Raji (cell line): Measurements from ENCODE around the gene MAP1B.

Experiments used
- POLR2A ChIP-seq: IDR thresholded peaks from 2 replicates; pipeline ENCODE4 v1.6.1; 2011; ENCODE audit warnings: low read depth, low read length, control low read depth; ENCODE audit not compliant: insufficient read depth

MAP1B gene

DNA sequence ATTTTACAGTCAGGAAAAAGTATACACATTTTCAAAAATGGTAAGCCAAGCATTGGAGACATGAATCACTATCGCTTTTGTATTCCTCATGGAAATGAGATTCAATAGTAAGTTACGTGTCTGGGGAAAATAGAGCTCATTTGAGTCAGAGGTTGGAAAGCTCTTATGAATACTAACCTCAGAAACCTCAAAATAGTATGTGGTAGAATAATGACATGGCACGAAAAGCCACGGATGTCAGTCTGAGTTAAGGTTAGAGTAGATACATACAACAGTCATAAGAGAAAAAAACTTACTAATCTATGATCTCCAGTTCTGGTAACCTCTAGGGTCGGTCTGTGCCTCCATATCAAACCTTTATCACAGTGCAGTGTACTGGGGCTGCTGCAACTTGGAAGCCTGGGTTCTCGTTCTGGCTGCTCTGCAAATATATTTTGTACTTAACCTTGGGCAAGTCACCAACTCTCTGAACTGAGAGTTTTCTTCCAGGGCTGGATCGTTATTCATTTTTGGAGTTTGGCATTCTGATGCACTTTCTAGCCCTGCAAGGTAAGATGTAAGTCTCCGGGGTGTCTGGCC, 31.8 kb downstream of the MAP1B start:
- TF ChIP-seq POLR2A: no peak

DNA sequence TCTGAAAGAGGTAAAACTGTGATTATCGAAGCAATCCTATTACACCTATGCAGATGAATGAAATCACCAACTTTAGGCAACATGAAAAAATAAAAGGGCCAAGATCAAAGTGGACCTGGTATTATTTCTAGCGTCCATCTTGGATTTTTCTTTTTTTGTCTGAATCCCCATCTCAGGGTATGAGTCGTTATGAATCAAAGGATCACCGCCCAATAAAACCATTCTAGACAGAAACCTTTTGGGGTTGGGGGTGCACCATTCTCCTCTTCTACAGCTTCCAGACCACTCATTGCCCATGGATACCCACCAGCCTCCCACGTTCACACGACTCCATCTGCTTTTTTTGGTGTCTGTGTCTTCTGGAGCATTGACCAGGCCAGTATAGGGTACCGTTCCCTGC, 33.4 kb downstream of the MAP1B start:
- TF ChIP-seq POLR2A: no peak

DNA sequence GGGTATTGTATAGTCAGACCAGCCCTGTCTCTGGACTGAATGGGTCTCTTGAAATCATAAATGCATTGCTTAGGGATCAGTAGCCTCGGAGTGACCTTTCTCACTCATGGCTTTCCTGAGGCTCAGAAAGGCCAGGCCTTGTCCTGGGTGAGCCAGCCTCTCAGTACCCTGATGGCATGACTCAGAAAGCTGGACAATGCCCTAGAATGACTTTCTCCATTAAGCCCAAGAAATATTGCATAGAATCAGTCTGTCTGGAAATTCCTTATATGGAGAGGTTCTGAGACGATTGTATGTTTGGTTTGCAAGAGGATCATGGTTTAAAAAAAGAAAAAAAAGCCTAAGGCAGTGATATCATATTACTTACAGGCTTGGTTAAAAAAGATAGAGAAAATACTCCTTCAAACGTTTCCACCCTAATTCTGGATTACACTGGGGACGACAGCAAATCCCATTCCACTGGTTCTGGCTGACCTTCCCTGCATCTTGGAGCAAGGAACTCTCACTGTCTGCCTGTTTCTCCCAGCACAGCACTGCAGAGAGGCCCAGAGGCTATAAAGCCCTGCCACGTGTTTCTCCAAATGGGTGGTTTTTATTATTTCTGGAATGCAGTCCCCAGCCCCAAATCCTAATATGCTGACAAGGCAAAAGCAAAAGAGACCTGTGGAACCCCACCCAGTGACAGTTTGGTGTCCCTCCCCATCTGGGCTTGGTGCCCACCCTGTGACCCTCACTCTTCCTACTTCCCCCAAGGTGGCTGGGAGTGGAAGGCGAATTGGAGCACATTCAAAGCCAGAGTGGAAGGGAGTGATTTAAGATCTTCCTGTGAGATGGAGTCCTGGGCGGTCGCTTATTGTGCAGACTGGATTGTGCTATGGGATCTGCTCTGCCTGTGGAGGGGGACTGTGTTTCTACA, 34.4 kb downstream of the MAP1B start:
- TF ChIP-seq POLR2A: no peak

DNA sequence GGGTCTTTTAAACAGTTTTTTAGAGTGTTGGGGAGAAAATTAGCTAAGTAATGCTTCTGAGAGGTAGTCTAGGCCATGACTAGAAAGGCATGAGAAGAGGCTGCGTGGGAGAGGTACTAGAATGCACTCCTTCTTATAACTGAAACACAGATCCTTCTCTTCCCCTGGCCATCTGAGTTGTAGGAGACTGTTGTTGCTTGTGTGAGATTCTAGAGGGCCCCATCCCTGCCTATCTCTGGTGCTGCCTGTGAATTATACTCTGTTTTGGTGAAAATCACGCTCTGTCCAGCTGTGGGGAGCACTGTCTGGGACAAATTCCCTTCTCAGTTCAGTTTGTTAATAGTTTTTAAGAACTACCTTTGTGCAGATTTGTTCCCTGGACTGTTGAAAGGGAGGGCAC, 37.5 kb downstream of the MAP1B start:
- no peak for TF ChIP-seq POLR2A

DNA sequence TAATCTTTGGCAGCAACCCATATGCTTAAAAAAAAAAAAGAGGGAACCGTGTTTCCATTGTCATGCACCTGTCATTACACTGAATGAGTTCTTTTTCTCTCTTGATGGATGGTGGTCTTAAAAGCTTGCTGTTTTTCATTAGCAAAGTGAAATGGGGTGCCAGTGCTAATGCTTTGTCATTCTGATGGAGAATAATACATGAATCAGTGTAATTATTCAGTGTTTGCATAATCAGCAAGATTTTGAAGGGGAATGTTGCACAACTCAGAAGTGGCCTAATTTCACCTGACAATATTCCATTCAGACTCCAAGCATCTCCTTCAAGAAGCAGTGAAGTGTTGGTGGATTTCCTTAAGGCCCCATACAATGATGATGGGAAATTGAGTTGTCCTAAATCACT, 38.1 kb downstream of the MAP1B start:
- TF ChIP-seq POLR2A: no peak

DNA sequence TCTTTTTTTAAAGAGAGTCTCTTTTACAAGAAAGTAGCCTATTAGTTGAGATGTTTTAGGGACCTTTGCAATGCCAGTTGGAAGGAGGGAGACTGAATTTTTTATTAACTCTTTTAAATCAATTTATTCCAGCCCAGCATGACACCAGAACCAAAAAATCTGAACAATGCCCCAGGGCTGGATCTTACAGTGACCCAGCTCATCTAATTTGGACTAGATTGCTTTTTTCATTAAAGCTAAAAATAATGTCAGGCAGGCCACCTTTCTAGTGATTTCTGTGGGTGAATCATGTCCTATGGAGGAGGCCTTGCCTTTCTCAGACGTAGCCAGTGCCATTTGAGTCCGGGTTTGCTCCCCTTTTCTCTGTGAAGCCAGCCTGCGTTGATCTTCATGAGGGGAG, 38.8 kb downstream of the MAP1B start:
- TF ChIP-seq POLR2A: no peak

DNA sequence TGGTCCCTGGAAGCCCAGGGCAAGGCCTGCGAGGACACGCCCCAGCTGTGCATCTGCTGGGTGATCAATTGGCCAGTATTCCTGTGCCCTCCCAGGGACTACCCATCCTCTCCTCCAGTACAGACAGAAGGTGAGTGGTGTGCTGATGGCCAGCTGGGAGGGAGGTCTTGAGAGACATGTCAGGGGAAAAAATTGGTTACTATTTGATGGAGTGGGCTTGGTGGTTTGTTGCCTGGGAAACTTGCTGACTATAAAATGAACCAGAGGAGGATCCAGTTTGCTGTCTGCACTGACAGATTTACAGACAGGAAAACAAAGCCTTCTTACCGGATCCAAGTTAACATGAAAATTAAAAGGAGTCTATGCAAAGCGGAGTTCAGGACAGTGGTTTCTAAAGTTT, 40.3 kb downstream of the MAP1B start:
- no peak for TF ChIP-seq POLR2A

DNA sequence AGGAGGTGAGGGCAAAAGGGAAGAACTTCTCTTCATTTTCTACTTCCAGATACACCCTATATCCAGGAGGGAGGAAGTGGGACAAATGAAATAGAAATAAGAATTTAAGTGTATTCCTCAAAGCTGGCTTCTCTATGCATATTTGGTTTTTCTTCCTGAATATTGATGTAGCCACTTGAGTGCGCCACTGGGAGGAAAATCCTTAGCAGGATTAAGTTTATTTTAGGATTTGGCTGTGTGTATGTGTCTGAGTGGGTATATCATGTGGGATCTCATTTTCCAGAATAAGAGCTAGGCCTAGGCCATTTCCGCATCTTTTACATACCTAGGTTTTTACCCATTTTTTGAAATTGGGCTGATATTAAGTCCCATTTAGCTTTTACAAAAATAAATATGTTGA, 42.5 kb downstream of the MAP1B start:
- TF ChIP-seq POLR2A: no peak

DNA sequence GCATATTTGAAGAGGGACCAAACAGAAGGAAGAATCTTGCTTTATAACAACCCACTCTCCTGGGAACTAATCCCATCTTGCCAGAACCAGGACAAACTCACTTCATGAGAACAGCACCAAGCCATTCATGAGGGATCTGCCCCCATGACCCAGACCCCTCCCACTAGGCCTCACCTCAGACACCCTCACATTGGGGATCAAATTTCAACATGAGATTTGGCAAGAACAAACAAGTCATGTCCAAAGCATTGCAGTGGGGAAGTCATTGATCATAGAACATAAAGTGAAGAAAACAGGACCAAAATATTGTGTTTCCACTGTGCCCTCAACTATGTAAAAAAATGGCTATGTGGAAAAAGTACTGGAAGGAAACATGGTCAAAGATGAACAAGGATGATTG, 43.9 kb downstream of the MAP1B start:
- TF ChIP-seq POLR2A: no peak

DNA sequence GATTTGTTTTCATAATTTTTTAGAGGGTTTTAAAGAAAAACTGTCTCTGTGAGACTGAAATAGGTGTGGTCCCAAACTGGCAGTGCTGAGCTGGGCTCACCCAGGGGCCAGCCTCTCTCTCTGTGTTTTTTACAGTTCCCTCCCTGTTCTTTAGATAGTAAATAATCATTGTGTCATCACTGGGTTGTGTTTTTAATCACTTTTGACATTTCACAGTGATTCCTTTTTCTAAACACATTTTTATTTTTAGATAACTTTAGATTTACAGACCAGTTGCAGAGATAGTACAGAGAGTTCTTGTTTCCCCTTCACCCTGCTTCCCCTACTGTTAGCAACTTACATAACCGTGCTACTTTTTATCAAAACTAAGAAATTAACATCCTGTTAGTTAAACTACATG, 44.4 kb downstream of the MAP1B start:
- no peak for TF ChIP-seq POLR2A

DNA sequence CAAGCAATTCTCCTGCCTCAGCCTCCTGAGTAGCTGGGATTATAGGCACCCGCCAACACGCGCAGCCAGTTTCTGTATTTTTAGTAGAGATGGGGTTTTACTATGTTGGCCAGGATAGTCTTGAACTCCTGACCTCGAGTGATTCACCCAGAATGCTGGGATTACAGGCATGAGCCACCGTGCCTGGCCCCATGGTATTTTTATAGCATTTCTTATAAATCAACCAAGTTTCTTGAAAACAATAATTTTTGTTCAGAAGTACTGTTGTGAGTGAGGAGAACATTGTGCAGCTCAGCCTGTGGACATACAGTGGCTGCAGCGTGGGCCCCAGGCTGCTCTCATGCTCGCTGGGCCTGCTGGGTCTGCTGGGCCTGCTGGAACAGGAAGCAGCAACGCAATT, 45.3 kb downstream of the MAP1B start:
- TF ChIP-seq POLR2A: no peak

DNA sequence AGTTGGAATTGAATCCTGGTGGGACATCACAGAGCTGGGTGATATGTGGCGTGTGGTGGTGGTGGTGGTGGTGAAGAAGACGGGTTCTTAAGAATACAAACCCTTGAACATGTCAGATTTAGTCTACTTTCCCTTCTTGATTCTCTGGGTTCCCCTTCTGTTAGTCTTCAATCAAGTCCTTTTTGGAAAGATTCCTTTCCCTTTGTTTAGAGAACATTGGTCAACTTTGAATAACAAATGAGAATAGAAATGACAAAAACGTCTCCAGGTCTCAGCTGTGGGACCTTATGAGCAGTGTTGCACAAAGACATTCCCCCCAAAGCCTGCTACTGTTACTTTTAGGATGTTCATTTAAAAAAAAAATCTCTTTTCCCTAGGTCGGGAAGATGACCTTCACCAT, 46.3 kb downstream of the MAP1B start:
- TF ChIP-seq POLR2A: no peak

DNA sequence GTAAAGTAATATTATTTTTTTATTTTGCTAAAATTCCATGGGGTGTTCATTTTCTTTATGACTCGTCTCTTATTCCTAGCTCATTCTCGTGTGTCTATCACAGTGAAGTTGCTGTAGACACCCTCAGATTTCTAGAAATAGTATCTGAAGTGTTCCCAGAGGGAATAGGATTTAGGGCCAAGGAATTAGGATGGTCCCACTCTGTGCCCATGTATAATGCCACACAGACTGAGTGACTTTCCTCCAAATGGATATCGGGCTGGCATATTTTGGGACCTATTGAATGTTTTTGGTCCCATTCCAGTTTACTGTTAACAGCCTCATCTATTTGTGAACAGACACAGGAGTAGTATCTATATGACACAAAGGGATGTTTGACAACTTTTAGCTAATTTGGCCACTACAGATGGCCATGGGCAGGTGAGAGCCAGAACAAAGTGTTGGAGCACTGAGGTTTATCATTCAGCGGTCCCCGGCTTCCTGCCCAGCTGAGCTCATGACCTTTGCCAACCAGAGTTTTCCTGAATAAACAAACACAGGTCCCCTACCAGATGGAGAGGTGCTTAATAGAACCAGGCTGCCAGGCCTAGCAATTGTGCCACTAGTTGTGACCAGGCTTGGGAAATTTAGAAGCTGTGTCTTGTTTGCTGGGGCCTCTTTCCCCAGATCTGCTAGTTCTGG, 46.9 kb downstream of the MAP1B start:
- TF ChIP-seq POLR2A: no peak

DNA sequence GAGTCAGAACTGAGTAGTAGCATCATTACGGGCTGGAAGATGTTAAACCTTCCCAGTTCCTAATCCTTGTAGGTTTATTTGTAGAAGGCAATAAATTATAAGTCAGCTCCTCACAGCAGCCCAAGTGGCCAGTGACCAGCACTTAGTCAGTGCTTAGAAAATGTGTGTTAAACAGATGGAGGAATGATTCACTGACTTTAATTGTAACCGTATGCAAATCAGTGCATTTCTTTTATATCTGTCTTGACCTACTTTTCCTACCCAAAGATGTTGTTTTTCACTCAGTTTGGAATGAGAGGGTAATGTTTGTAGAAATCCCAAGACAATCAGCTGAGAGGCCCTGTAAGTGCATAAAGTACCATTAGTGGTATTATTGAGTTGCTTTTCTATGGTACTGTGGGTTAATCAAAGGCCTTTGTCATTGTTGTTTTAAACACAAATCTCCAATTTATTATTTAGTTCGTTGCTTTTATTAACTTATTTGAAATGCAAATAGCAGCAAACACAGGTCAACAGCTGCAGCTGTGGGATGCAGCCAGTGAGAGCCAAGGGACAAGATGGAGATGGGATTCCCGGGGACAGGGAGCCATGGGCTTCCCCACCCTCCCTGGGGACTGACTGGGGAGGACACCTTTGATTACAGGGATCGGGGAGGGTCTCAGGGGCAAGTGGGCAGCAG, 49.8 kb downstream of the MAP1B start:
- no peak for TF ChIP-seq POLR2A

DNA sequence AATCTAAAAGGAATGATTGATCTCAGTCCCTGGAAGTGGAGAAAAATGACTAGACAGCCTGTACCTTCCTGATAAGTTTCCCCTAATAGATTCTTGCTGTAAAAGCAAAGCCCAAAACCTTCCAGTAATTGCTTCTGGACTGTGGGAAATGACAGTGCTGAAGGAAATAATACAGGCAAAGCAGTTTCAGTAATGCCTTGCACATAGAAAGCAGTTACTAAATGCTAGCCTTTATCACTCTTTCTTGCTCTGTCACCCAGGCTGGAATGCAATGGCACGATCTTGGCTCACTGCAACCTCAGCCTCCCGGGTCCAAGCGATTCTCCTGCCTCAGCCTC, 50.3 kb downstream of the MAP1B start:
- TF ChIP-seq POLR2A: no peak

DNA sequence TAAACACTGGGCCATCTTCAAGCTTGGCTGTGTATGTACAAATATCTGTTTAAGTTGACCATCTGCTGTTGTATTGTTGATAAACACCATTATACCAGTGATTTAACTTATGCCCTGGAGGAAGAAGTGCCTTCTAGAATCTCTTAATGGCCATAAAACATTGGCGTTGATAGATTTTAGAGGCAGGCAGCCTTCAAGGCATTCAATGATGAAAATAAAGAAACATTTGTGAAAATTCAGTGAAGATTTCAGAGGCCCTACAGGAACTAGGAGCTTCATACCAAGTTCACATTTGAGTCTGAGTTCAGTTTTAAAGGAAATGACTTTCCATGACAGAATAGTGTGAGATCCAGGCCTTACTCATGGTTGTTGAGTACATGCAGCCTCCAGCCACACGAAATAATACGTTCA, 52.2 kb downstream of the MAP1B start:
- TF ChIP-seq POLR2A: no peak
